ENCODE data around the gene GNG5.
"Not testable (repeated sequence)": the region's sequence is repeated elsewhere in the genome, so short reads cannot be mapped to it uniquely, and the experiment has no call there.

GRCh38 chr1:84507887-84508286 lies 1.5 kb upstream of the GNG5 start:
- TF ChIP-seq CTCF (IDR thresholded peaks at IDR 0.05; ENCODE audit: borderline replicate concordance, extremely low read depth, low read length, poor library complexity, severe bottlenecking); EZH2 (IDR thresholded peaks at IDR 0.05; ENCODE audit: borderline replicate concordance, low read depth, low read length, severe bottlenecking): not testable (repeated sequence)

All from DND-41 (cell line).